ACHN (cell line): ENCODE data around the gene C11orf65.
A peak's percentile ranks its signal among the peaks of the same experiment; 100 is the strongest.
"Not testable (repeated sequence)": the region's sequence is repeated elsewhere in the genome, so short reads cannot be mapped to it uniquely, and the experiment has no call there.

Experiments used
- DNase-seq: peaks from one replicate; pipeline ENCODE4 v3.0.0-alpha.2; 2015
- in situ Hi-C: cut with HindIII; loops from 2 replicates; pipeline ENCODE4 v1.10.0; 2017; ENCODE audit warnings: low sequenced_read_pairs, low pct_ligation_motif_present, low pct_unique_long_range_greater_than_20kb

C11orf65 gene

GRCh38 chr11:108486331-108486730 is 19.0 kb upstream of the C11orf65 start:
- in situ Hi-C loops: no loop called here
- no peak for DNase-seq

GRCh38 chr11:108483163-108483562 is 15.8 kb upstream of the C11orf65 start:
- in situ Hi-C loops: no loop called here
- DNase-seq: no peak

- DNase-seq: no peak
- in situ Hi-C loops: no loop called here
Observed at GRCh38 chr11:108474664-108475463, 7.5 kb upstream of the C11orf65 start.

GRCh38 chr11:108472681-108473080 is 5.4 kb upstream of the C11orf65 start:
- in situ Hi-C loops: no loop called here
- DNase-seq: no peak

- no peak for DNase-seq
- in situ Hi-C loops: no loop called here
Observed at GRCh38 chr11:108468478-108468864, 1.1 kb upstream of the C11orf65 start.

GRCh38 chr11:108466405-108466804 is 924 bp downstream of the C11orf65 start:
- in situ Hi-C loops: no loop called here
- DNase-seq: no peak

- in situ Hi-C loops: no loop called here
- DNase-seq: no peak
Observed at GRCh38 chr11:108453207-108453835, 14.0 kb downstream of the C11orf65 start.

- in situ Hi-C loops, DNase-seq: not testable (repeated sequence)
Observed at GRCh38 chr11:108441445-108441844, 25.9 kb downstream of the C11orf65 start.

GRCh38 chr11:108436594-108436993 is 30.7 kb downstream of the C11orf65 start:
- in situ Hi-C loops: no loop called here
- DNase-seq: no peak

GRCh38 chr11:108435066-108435465 is 32.3 kb downstream of the C11orf65 start:
- no peak for DNase-seq
- in situ Hi-C loops: no loop called here

- in situ Hi-C loops: no loop called here
- DNase-seq: peak; percentile 12
Observed at GRCh38 chr11:108432783-108433182, 34.5 kb downstream of the C11orf65 start.

- in situ Hi-C loops: no loop called here
- no peak for DNase-seq
Observed at GRCh38 chr11:108431997-108432396, 35.3 kb downstream of the C11orf65 start.

GRCh38 chr11:108431370-108431769 is 36.0 kb downstream of the C11orf65 start:
- DNase-seq: no peak
- in situ Hi-C loops: no loop called here

GRCh38 chr11:108417551-108417950 is 49.8 kb downstream of the C11orf65 start:
- in situ Hi-C loops, DNase-seq: not testable (repeated sequence)

- in situ Hi-C loops: no loop called here
- DNase-seq: no peak
Observed at GRCh38 chr11:108414958-108415357, 52.4 kb downstream of the C11orf65 start.

- DNase-seq: peak; percentile 39
- in situ Hi-C loops: no loop called here
Observed at GRCh38 chr11:108405706-108406105, 61.6 kb downstream of the C11orf65 start.

GRCh38 chr11:108403052-108403451 is 64.3 kb downstream of the C11orf65 start:
- in situ Hi-C loops: no loop called here

GRCh38 chr11:108402241-108402640 is 65.1 kb downstream of the C11orf65 start:
- DNase-seq: no peak
- in situ Hi-C loops: no loop called here

More at GRCh38 chr11:108403052-108403451, 64.3 kb downstream of the C11orf65 start:
- no peak for DNase-seq

GRCh38 chr11:108398439-108398838 is 68.9 kb downstream of the C11orf65 start:
- in situ Hi-C loops: no loop called here

GRCh38 chr11:108396672-108397071 is 70.7 kb downstream of the C11orf65 start:
- DNase-seq, in situ Hi-C loops: not testable (repeated sequence)

More at GRCh38 chr11:108398439-108398838, 68.9 kb downstream of the C11orf65 start:
- DNase-seq: no peak
